ENCODE measurements around the gene PDE1A. TPM values are rescaled to one million over a fixed set of nuclear protein-coding genes. Genes with fewer than 3 reads are reported as not detected.

PDE1A gene
- total and polyA plus RNA-seq, 10 of the 15 experiments (the other 5 are each of a cell fraction or from before 2014, with no cell fraction given), result 1.1 TPM; not detected in 9

- Histone ChIP-seq H3K9me3 (replicated peaks; ENCODE audit: control insufficient read depth, insufficient read depth, low read length) (no peaks in the 10 kb centered on the region), H3K9ac (ENCODE audit: control insufficient read depth, insufficient read depth, low read length) (no peak overlapping the region), H3K4me1 (ENCODE audit: control insufficient read depth, insufficient read depth, low read length) (no peaks in the 10 kb centered on the region), H3K79me2 (ENCODE audit: control insufficient read depth, insufficient read depth, low read length) (no peaks in the 10 kb centered on the region), H3K4me3 (no peak overlapping the region), H4K20me1 (ENCODE audit: control insufficient read depth, insufficient read depth) (no peaks in the 10 kb centered on the region), H3K27me3 (replicated peaks in 1 of 2; ENCODE audit: control insufficient read depth in 2 of 2, insufficient read depth in 2 of 2, low read length in 1 of 2) (no peaks in the 10 kb centered on the region), H3K27ac (ENCODE audit: control insufficient read depth, insufficient read depth) (no peak overlapping the region), H3K36me3 (ENCODE audit: control insufficient read depth in 2 of 2, insufficient read depth in 2 of 2, low read length in 1 of 2) (no peaks in the 10 kb centered on the region), H2AFZ (ENCODE audit: control insufficient read depth, low read depth, low read length) (no peak overlapping the region), H3K4me2 (ENCODE audit: control insufficient read depth, insufficient read depth) (no peak overlapping the region)
- ChIA-PET SMC1A (ENCODE audit: uncharacterized antibody, unreplicated experiment) (no interaction called here), CTCF (no interaction called here), RAD21 (ENCODE audit: unreplicated experiment) (no interaction called here), POLR2A (no interaction called here)
- intact Hi-C loops (cut with micrococcal nuclease; ENCODE audit: unreplicated experiment), result no loop called here
- ATAC-seq (no peak), FAIRE-seq (no peak), DNase-seq (ENCODE audit: low read depth, low spot score) (no peak)
- BruUV-seq (replicated peaks), result no TSS peak
- in situ Hi-C loops (cut with MboI), result loop anchor here (25.0 kb wide), 1 partner anchor 805 kb away; no protein-coding TSS in a partner anchor
- WGBS (ENCODE audit: insufficient coverage, insufficient replicate concordance, low lambda C conversion rate, missing lambda C conversion rate), result 14% methylated on average over 2 of the region's 2 CpGs
- TF ChIP-seq IRF5 (IDR thresholded peaks at IDR 0.05; ENCODE audit: borderline replicate concordance) (no peak), YBX1 (IDR thresholded peaks at IDR 0.05) (no peak), RUNX3 (IDR thresholded peaks at IDR 0.05; ENCODE audit: low read length) (no peak), HCFC1 (IDR thresholded peaks at IDR 0.05; ENCODE audit: low read length) (no peak), PAX5 (IDR thresholded peaks at IDR 0.05; ENCODE audit: borderline replicate concordance, low read depth, low read length) (no peak), SREBF2 (IDR thresholded peaks at IDR 0.05; ENCODE audit: low read length) (no peak), SUZ12 (IDR thresholded peaks at IDR 0.05; ENCODE audit: unreplicated experiment) (no peak), TAF1 (IDR thresholded peaks at IDR 0.05; ENCODE audit: borderline replicate concordance, low read depth, low read length) (no peak), BCLAF1 (IDR thresholded peaks at IDR 0.05) (no peak), ZNF207 (IDR thresholded peaks at IDR 0.05; ENCODE audit: borderline replicate concordance) (no peak), PAX8 (IDR thresholded peaks at IDR 0.05) (no peak), NR2F1 (conservative IDR thresholded peaks at IDR 0.05) (no peak), IRF3 (IDR thresholded peaks at IDR 0.05) (no peak)
- TF ChIP-seq, protein P1, sequence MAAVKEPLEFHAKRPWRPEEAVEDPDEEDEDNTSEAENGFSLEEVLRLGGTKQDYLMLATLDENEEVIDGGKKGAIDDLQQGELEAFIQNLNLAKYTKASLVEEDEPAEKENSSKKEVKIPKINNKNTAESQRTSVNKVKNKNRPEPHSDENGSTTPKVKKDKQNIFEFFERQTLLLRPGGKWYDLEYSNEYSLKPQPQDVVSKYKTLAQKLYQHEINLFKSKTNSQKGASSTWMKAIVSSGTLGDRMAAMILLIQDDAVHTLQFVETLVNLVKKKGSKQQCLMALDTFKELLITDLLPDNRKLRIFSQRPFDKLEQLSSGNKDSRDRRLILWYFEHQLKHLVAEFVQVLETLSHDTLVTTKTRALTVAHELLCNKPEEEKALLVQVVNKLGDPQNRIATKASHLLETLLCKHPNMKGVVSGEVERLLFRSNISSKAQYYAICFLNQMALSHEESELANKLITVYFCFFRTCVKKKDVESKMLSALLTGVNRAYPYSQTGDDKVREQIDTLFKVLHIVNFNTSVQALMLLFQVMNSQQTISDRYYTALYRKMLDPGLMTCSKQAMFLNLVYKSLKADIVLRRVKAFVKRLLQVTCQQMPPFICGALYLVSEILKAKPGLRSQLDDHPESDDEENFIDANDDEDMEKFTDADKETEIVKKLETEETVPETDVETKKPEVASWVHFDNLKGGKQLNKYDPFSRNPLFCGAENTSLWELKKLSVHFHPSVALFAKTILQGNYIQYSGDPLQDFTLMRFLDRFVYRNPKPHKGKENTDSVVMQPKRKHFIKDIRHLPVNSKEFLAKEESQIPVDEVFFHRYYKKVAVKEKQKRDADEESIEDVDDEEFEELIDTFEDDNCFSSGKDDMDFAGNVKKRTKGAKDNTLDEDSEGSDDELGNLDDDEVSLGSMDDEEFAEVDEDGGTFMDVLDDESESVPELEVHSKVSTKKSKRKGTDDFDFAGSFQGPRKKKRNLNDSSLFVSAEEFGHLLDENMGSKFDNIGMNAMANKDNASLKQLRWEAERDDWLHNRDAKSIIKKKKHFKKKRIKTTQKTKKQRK (IDR thresholded peaks at IDR 0.05; ENCODE audit: low read depth, low read length), result no peak
- TF ChIP-seq, protein P2, sequence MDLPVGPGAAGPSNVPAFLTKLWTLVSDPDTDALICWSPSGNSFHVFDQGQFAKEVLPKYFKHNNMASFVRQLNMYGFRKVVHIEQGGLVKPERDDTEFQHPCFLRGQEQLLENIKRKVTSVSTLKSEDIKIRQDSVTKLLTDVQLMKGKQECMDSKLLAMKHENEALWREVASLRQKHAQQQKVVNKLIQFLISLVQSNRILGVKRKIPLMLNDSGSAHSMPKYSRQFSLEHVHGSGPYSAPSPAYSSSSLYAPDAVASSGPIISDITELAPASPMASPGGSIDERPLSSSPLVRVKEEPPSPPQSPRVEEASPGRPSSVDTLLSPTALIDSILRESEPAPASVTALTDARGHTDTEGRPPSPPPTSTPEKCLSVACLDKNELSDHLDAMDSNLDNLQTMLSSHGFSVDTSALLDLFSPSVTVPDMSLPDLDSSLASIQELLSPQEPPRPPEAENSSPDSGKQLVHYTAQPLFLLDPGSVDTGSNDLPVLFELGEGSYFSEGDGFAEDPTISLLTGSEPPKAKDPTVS (IDR thresholded peaks at IDR 0.05; ENCODE audit: low read depth, low read length), result no peak
Measured at GRCh38 chr2:182182436-182182835, 244.4 kb downstream of the PDE1A start.

Data from GM12878 (cell line).